GM19043 (cell line): ENCODE results near the gene TAP2.
"Not testable (repeated sequence)": the region's sequence is repeated elsewhere in the genome, so short reads cannot be mapped to it uniquely, and the experiment has no call there.

Experiments used
- ATAC-seq: cut with Tn5 transposase; IDR thresholded peaks from one replicate; pipeline ENCODE4 v1.9.1; 2021; ENCODE audit warnings: low read depth; ENCODE audit not compliant: unreplicated experiment

The TAP2 gene

DNA sequence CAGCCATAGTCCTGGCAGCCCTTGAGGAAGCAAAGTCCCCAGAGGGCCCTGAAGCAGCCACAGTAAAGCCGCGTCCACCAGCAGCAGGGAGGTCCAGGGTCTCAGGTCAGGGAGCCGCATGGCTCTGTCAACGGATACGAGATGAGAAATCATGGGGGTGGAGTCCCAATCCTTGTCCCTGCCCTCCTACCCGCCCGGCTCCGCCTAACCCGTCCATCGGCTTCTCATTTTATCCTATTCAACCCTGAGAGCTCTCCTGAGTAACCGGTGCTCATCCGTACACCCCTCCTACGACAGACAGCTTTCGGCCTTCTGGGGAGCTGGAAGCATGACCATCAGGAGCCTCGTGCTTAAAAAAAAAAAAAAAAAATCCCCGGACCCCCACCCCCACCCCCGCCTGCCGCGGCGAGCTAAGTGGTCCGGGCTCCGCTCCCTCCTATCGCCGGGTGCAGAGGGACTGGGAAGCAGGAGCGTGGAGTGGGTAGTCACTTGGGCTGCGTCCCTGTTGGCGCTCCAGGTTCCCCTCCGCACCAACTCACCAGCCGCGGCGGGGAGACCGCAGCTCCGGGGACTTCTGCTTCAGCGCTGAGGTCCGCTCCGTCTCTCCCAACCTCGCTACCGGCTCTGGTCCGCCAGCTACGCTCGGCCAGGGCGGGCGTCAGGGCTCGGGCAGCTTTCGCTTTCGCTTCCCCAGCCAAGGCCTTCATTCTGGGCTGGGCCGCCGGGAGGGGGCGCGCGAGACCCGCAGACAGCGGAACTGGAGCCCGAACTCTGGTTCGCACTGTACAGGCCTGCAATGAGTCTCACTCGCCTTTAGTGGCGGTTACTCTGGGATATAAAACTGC, at the start of gene TAP2:
TSS of gene TAP2 (minus strand) at position 626 of the 845 bp plus-strand sequence. CDS start at position 120, 506 bp downstream.
- peak; percentile 78 for ATAC-seq

GRCh38 chr6:32887616-32888015, 49.1 kb upstream of the TAP2 start:
- ATAC-seq: no peak

- ATAC-seq: no peak
Measured at GRCh38 chr6:32886681-32887383, 48.3 kb upstream of the TAP2 start.

DNA sequence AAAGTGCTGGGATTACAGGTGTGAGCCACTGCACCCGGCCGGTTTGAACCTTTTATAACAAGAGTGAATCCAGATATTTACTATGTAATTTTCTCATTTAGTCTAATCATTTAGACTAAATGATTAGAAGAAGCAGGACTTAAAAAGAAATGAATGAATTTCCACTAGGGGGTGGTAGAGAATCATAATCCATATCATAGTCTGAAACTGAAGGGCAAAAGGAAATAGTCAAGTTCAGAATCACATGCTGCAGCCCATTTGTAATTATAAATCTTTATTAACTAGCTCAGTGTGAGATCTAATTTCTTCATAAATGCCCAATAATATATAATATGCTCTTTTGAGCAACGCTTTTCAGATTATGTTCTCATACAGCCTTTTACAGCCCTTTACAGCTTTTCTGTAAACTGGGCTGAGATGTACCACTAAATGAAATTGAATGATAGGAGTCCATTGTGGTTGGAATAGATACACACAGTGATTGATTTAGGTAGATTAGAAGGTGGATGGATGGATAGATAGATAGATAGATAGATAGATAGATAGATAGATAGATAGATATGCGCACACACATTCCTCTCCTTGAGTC, 47.3 kb upstream of the TAP2 start:
- ATAC-seq: no peak

DNA sequence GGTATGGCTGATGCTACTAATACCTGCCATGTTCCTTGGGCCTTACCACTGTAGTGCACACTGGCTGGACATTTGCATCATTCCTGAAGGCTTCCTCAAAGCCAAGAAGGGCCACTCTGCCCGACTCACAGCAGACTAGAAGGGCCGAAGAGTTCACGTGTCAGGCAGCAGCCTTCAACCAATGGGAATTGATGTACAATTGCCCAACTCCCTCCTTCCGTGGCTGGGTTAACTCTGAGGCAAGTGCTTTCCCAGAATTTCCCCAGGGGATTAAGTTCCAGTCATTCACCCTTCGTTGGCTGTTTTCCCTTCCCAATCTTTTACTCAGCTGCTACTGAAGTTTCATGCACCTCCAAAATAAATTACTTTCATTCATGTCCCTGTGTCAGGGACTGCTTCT, 45.2 kb upstream of the TAP2 start:
- no peak for ATAC-seq

GRCh38 chr6:32882879-32883250, 44.3 kb upstream of the TAP2 start:
- ATAC-seq: no peak

DNA sequence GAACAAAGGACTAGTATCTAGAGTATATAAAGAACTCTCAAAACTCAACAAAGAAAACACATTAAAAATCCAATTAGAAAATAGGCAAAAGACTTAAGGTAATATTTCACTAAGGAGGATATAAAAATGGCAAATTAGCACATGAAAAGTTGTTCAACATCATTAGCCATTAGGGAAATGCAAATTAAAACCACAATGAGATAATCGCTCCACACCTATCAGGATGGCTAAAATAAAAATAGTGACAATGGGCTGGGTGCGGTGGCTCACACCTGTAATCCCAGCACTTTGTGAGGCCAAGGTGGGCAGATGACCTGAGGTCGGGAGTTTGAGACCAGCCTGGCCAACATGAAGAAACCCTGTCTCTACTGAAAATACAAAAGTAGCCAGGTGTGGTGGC, 42.4 kb upstream of the TAP2 start:
- not testable (repeated sequence) for ATAC-seq

- no peak for ATAC-seq
Measured at GRCh38 chr6:32879691-32880090, 41.2 kb upstream of the TAP2 start.

DNA sequence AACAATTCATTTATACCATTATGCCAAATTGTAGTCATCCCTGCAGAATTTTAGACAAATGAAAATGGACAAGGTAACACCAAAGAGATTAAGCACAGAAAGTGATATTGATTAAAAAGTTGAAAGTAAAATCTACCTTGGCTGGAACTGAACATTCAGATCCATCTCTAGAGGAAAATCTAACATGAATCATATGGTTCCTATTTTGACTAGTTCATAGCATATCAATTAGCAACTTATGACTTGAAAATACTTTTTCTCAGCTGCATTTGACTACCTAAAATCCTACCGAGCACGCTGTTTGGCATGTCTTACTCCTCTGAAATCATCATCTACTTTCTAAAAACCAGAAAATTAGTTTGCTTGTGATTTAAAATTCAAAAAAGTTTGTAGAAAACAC, 38.1 kb upstream of the TAP2 start:
- no peak for ATAC-seq

- ATAC-seq: not testable (repeated sequence)
Measured at GRCh38 chr6:32873947-32874346, 35.4 kb upstream of the TAP2 start.

- no peak for ATAC-seq
Measured at GRCh38 chr6:32868257-32868788, 29.8 kb upstream of the TAP2 start.

DNA sequence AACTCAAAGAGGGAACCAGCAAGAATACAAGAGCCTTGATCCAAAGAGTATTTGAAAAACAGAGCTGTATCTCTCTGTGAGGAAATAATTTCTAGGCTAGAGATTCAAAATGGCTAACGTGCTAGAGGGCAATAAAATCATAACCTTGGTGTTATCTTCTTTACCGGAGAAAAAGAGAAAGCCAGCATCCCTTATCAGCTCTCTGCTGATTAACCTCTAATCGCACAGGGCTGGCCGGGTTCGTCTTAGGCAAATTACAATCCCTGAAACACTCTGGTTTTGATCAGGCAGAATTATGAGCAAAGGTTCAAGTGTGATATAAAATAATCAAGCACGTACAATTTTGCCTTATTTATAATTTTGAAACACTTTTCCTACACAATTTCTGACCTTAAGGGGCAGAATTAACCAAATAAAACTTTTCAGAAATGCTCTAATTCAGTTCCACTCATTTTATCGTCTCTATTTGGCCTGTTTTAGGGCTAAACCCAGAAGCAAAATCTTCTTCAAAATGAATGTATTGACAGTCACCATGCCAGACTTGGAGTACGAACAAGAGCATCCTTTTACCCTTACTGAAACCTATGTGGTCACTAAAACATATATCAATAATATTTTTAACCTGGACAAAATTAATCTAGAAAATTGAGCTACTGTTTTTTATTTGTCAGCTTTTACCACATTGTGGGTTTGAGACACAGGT, 29.2 kb upstream of the TAP2 start:
- ATAC-seq: no peak

DNA sequence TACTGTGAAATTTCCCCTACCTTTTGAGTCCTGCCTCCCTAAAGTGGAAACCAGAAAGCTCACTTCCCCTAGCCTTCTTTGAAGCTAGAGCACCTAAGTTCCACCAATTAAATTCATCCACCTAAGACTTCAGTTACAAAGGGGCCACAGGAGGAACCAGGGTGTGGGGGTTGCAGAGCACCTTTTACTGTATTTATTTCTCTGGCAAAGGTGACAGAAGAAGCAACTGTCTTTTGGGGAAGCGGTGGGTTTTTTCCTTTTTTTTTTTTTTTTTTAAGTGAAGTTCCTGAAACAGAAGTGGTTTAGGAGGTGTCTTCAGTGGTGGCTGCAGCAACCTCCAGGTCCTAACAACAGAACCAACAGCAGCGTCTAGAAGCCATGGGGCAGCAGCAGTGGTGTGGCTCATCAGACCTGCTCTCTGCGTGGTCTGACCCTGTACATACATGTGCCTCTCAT, 28.5 kb upstream of the TAP2 start:
- no peak for ATAC-seq

GRCh38 chr6:32865724-32866443, 27.3 kb upstream of the TAP2 start:
- no peak for ATAC-seq

GRCh38 chr6:32862725-32863124, 24.2 kb upstream of the TAP2 start:
- ATAC-seq: no peak

- ATAC-seq: no peak
Measured at GRCh38 chr6:32860674-32861073, 22.1 kb upstream of the TAP2 start.

GRCh38 chr6:32858194-32858593, 19.7 kb upstream of the TAP2 start:
- no peak for ATAC-seq

GRCh38 chr6:32857156-32857891, 18.8 kb upstream of the TAP2 start:
- no peak for ATAC-seq

GRCh38 chr6:32855467-32856174, 17.1 kb upstream of the TAP2 start:
- ATAC-seq: no peak
